Raji (cell line): ENCODE data around the gene RPGRIP1.

Experiments
- POLR2A ChIP-seq: IDR thresholded peaks from 2 replicates; pipeline ENCODE4 v1.6.1; 2011; ENCODE audit warnings: low read depth, low read length, control low read depth; ENCODE audit not compliant: insufficient read depth

The RPGRIP1 gene

DNA sequence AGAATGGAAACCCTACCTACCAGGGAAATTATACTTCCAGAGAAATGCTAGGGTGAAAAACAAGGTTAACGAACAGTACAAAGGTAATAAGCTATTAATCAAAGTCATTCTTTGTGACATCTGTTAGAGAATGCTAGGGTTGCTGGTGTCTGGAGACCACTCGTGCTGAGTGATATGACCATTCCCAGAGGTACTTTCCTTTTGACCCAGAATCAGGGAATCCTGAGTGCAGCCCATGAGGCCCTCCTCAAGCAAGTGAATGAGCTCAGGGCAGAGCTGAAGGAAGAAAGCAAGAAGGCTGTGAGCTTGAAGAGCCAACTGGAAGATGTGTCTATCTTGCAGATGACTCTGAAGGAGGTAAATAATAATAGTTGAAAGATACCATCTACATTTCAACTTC is 31.7 kb downstream of the RPGRIP1 start:
- no peak for TF ChIP-seq POLR2A

DNA sequence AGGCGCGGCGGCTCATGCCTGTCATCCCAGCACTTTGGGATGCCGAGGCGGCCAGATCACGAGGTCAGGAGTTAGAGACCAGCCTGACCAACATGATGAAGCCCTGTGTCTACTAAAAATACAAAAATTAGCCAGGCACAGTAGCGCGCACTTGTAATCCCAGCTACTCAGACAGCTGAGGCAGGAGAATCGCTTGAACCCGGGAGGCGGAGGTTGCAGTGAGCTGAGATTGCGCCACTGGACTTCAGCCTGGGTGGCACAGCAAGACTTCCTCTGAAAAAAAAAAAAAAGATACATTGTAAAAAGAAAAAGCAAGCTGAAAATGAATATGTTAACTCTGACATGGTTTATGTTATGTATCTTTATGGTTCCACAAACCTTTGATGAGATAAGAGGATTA is 33.6 kb downstream of the RPGRIP1 start:
- TF ChIP-seq POLR2A, result no peak

DNA sequence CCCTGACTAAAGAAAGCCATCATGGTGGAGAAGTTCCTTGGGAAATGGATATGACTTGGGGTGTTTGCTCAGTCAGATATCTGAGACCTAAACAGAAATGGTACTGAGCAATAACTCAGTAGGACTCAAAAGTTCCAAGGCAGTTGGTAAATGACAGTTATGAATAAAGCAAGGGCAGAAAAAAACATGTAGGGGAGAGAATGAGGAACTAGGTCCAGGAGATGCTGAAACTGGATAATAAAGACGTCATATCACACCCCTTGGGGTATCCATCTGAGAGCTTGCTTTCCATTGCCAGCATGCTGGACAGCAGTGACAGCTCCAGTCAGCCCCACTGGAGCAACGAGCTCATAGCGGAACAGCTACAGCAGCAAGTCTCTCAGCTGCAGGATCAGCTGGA is 37.5 kb downstream of the RPGRIP1 start:
- TF ChIP-seq POLR2A, result no peak

DNA sequence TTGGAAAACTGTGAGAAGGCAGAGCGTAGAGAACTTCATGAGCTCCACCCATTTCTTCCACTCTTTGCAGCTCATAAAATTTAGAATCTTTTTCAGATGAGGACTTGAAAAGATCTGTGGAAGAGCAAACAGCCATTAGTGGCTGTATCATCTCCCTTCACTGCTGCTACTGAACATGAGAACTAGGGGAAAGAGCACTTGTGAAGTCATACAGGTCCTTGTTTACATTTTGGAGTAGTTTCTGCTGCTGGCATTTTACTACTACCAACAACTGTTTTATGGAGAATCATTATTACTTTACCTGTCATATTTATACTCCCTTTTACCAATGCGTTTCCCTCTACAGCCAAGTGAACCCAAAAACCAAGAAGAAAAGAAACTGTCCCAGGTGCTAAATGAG is 41.0 kb downstream of the RPGRIP1 start:
- TF ChIP-seq POLR2A, result no peak

DNA sequence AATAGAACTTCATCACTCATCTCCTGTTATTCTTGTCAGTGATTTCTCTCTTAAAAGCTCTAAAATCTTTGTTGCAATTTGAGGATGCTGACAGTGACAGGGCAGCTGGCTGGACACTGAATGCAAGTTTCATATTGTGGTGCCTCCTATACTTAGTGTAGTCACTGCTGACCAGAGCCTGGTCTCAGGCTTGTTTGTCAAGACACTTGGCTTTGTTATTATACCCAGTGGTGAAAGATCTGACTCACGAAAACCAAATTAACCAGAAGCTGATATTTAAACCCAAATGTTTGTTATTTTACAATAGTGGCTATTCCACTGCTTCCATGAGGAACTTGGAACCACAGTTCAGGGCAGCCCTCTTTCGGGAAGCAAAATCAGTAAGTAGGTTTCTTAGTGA is 42.8 kb downstream of the RPGRIP1 start:
- TF ChIP-seq POLR2A, result no peak

DNA sequence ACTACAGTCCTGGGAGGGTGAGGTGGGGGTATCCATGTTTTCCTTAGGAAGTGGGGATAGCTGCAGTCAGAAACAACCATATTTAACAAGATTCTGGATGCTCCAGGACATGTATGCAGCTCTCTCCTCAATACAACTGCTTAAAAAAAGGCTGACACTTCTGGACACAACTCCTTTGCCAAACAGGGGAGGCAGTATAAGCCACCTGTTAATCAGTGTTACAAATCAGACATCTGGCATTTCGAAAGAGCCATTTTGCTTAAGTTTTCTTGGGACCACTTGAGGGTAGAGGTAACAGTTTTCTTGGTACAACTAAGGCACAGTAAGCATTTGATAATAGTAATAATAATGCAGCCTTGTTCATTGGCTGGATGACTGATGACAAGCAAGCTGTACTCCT is 47.1 kb downstream of the RPGRIP1 start:
- TF ChIP-seq POLR2A, result no peak
